ENCODE measurements around the gene NCAPD3.

NCAPD3 gene, protein sequence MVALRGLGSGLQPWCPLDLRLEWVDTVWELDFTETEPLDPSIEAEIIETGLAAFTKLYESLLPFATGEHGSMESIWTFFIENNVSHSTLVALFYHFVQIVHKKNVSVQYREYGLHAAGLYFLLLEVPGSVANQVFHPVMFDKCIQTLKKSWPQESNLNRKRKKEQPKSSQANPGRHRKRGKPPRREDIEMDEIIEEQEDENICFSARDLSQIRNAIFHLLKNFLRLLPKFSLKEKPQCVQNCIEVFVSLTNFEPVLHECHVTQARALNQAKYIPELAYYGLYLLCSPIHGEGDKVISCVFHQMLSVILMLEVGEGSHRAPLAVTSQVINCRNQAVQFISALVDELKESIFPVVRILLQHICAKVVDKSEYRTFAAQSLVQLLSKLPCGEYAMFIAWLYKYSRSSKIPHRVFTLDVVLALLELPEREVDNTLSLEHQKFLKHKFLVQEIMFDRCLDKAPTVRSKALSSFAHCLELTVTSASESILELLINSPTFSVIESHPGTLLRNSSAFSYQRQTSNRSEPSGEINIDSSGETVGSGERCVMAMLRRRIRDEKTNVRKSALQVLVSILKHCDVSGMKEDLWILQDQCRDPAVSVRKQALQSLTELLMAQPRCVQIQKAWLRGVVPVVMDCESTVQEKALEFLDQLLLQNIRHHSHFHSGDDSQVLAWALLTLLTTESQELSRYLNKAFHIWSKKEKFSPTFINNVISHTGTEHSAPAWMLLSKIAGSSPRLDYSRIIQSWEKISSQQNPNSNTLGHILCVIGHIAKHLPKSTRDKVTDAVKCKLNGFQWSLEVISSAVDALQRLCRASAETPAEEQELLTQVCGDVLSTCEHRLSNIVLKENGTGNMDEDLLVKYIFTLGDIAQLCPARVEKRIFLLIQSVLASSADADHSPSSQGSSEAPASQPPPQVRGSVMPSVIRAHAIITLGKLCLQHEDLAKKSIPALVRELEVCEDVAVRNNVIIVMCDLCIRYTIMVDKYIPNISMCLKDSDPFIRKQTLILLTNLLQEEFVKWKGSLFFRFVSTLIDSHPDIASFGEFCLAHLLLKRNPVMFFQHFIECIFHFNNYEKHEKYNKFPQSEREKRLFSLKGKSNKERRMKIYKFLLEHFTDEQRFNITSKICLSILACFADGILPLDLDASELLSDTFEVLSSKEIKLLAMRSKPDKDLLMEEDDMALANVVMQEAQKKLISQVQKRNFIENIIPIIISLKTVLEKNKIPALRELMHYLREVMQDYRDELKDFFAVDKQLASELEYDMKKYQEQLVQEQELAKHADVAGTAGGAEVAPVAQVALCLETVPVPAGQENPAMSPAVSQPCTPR (N-terminal part only)

DNA sequence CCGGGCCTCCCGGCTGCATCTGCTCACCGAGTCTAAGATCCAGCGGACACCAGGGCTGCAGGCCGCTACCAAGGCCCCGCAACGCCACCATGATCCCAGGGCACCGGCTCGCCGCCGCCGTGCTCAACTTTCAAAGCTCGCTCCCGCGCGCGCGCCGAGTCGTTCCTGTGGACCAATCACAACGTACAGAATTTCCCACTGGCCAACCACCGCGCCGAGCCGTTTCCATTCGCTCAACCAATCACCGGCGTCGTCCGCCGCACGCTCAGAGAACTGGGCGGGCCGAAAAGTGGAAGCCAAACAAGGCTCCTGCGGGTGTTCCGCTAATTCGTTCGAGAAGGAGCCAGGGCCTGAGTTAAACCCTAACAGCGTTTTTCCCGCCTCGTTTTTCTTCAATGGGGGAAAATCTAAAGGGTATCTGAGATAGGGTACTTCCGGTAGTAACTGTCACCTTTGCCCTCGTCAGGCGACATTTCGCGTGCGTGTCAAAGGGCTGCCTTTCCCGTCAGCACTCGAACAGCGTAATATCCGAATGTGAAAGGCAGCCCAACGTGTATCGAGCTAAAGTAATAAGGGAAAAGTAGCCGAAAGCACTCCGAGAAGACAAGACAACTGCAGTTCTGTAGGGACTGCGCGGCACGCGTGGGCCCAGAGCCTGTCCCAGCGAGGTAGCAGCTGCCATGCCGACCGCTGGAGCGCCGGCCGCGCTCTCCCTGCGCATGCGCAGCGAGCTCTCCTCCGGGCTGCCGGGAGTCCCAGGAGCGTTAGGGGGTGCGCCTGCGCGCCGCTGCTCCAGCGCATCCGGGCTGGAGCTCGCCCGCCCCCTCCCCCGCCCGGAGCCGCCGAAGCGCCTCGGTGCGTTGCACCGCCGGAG is at the start of gene NCAPD3, which contains the start of gene VPS26B:
NCAPD3 (minus strand) TSS at position 132 of the 874 bp plus-strand sequence; CDS start at position 91, 41 bp downstream.
VPS26B (plus strand) TSS at position 836 of the 874 bp plus-strand sequence. CDS start 452 bp downstream, outside the sequence.
- TF ChIP-seq GATA2 (IDR thresholded peaks at IDR 0.05; ENCODE audit: low read depth, low read length) (no peak), GATA3 (IDR thresholded peaks at IDR 0.05; ENCODE audit: low read depth, low read length) (no peak)

DNA sequence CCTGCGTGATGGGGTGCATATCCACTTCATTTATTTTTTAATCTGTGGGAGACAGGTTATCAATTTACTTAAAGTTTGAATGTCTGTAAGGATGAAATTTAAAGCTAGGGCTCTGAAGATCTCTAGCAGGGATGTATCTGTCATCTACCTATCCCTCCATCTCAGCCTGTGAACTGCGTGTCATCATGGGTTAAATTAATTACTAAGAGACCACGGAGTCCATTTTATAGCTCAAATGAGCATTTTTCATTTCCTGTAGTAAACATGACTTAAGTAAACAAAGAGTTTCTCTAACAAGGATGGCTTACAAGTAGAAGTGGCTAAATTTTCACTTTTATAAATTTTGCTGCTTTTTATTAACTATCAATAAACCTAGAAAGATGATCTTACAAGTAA is 49.5 kb upstream of the NCAPD3 start:
- TF ChIP-seq GATA3 (IDR thresholded peaks at IDR 0.05; ENCODE audit: low read depth, low read length), result no peak

DNA sequence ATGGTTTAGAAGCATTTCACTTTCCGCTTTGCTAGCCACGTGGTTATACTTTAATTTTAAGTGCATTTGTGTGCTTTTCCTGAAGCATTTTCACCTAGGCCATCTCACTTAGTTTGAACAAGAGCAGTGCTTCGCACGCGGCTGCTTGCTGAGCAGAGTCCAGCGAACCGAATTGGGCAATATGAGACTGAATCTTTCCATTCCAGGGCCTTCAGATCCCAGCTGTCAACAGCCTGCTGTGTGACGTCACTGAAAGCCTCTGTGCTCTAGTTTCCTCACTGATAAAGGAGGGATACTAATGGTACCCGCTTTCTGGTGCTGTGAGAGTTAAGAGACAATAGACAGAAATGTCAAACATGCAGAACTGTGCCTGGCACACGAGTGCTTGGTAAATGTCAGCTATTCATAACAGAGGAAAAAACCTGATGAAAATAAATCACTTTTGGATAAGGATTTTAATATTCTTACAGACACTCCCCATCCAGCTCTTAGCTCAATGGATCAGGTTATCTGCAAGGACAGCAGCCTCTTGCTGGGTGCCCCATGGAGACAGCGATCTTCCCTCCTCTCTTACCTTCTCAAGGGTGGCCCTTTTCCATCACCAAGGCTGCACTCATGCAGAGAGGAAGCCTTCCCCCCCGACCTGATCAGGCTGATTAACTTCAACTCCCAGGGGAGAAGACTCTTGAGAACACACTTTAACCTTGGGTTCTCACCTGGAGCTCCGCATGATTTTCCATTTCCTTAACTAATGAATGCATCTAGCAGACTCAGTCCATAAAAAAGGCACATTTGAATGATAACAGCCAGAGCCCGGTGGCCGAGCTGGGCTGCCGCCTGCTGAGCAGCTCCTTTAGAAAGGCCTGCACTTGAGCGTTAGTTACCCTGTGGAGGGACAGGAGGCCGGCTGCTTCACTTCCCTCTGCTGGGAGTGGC is 48.9 kb upstream of the NCAPD3 start:
- no peak for TF ChIP-seq GATA3 (IDR thresholded peaks at IDR 0.05; ENCODE audit: low read depth, low read length)
- TF ChIP-seq GATA2 (IDR thresholded peaks at IDR 0.05; ENCODE audit: low read depth, low read length), result no peak

DNA sequence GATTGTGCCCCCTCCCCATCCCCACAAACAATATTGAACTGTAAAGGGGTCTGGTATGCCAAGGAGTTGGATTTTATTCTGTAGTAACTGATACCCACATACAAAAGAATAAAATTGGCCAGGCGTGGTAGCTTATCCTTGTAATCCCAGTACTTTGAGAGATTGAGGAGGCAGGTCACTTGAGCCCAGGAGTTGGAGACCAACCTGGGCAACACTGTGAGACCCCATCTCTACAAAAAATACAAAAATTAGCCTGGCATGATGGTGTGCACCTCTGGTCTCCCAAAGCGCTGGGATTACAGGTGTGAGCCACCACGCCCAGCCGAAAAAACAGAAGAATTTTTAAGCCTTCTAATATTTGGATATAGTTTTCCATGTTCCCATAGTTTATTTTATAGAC is 48.2 kb upstream of the NCAPD3 start:
- TF ChIP-seq GATA2 (IDR thresholded peaks at IDR 0.05; ENCODE audit: low read depth, low read length) (no peak), GATA3 (IDR thresholded peaks at IDR 0.05; ENCODE audit: low read depth, low read length) (no peak)

DNA sequence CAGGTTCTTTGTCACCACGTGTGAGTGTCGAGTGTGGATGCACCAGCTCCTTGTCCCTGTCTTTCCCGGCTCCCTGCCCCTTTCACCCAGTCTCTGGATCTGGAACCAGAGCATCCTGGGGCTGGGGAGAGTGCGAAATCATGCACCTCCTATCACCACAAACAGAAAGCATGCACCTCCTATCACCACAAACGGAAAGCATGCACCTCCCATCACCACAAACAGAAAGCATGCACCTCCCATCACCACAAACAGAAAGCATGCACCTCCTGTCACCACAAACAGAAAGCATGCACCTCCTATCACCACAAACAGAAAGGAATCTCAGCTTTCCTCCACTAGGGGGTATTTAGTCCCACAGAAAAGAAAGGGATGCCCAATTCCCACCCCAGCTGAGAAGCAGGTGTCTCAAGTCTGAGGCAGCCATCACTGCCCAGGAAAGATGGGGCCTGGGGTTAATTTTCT is 46.5 kb upstream of the NCAPD3 start:
- TF ChIP-seq GATA2 (IDR thresholded peaks at IDR 0.05; ENCODE audit: low read depth, low read length) (no peak), GATA3 (IDR thresholded peaks at IDR 0.05; ENCODE audit: low read depth, low read length) (no peak)

DNA sequence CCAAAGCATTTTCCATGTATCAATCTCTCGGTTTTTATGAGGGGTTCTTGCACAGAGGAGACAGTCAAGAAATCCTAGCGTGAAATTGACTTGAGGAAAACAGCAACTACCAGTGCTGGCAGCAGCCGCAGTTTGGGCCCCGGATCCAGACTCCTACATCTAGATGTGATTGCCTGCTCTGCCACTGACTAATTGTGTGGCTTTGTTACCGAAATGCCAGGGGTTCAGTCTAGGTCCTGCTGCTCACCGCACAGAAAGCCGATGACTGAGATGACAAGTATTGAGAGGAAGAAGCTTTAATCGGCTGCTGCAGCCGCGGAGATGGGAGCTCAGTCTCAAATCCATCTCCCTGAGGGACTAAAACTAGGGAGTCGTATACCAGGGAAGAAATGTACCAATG is 44.2 kb upstream of the NCAPD3 start:
- TF ChIP-seq GATA2 (IDR thresholded peaks at IDR 0.05; ENCODE audit: low read depth, low read length) (no peak), GATA3 (IDR thresholded peaks at IDR 0.05; ENCODE audit: low read depth, low read length) (no peak)

DNA sequence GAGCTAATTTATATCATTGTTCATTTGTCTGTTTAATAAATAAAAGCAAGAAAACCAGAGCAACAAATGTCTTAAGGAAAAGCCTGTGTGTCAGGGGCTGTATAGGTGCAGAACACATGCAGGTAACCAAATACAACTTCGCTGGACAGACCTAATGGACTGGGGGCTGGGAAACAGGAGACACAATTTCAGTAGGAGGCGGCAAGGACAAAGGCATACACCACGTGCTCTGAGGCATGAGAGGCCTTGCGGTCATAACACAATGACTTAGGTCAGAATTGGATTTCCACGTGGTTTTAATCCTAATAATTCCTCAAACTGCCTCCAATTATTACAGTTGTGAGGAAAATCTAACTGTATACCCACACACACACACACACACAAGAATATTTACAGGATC is 43.7 kb upstream of the NCAPD3 start:
- TF ChIP-seq GATA3 (IDR thresholded peaks at IDR 0.05; ENCODE audit: low read depth, low read length), result no peak
- TF ChIP-seq GATA2 (IDR thresholded peaks at IDR 0.05; ENCODE audit: low read depth, low read length), result no peak

DNA sequence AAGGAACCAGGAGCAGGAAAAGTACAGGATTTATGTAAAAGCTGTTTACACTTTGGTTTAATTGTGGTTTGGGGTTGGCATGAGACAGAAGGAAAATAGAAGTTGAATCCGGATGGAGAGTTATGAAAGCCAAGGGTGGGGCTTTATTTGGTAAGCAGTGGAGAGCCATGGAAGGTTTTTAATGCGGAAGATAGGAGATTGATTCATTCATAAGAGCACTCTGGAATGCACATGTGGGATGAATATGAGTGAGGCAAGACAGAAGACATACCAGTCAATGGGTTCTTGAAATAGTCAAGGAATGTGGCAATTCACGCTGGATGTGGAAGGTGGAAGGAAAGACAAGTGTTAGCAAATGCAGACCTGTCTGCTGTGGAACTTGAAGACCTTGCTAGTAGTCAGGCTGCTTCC is 43.1 kb upstream of the NCAPD3 start:
- TF ChIP-seq GATA3 (IDR thresholded peaks at IDR 0.05; ENCODE audit: low read depth, low read length) (no peak), GATA2 (IDR thresholded peaks at IDR 0.05; ENCODE audit: low read depth, low read length) (no peak)

DNA sequence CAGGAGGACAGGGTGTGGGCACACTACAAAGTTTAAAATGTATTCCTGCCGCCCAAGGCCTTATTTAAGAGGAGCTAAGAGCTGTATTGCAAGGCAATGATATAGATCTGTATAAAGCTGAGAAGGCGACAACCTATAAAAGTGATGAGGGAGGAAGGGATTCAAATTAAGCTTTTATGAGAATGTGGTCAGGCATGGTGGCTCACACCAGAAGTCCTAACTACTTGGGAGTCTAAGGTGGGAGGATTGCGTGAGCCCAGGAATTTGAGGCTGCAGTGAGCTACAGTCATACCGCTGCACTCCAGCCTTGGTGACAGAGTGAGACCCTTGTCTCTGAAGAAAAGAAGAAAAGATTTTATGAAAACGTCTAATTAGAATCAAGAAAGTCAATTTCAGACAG is 42.7 kb upstream of the NCAPD3 start:
- no peak for TF ChIP-seq GATA3 (IDR thresholded peaks at IDR 0.05; ENCODE audit: low read depth, low read length)
- TF ChIP-seq GATA2 (IDR thresholded peaks at IDR 0.05; ENCODE audit: low read depth, low read length), result no peak

DNA sequence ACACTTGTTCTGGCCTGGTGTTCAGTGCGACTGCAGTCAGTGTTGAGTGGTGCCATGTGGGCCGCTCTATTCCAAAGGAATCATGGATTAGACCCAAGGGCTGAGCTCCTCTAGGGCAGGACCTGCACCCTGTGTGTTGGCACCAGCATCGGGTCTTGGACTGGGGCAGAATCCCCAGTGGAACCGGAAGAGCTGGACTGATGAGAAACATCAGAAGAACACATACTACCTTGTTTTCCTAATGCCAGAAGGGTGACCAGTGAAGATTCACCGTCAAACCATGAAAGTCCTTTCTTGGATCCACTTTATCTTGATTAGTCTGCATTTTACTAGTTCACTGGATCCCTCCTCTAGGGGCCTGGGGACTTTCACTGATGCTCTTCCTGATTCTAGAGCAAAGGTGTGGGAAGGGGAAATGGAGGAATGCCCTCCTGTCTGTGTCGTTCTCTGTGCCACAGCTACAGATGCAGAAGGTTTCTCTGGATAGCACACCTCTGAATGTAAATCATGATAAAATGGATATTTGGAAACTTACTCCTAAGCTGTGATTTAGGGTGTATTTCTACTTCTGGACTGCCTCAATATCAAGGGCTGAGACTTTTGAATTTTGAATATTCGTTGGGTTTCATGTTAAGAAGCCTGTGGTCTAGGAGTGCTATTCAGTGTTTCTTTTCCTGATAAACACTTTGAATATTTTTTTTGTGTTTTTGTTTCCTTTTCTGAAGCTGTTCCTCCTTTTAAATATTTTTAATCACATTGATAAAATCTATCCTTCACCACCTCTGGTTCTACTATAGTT is 41.4 kb upstream of the NCAPD3 start:
- no peak for TF ChIP-seq GATA2 (IDR thresholded peaks at IDR 0.05; ENCODE audit: low read depth, low read length)
- TF ChIP-seq GATA3 (IDR thresholded peaks at IDR 0.05; ENCODE audit: low read depth, low read length), result no peak

Measured in SH-SY5Y (cell line).